OCI-M2 (cell line): ENCODE data around the gene RPUSD3.
"Not testable (repeated sequence)": the region's sequence is repeated elsewhere in the genome, so short reads cannot be mapped to it uniquely, and the experiment has no call there.

Source experiments
- DNase-seq: peaks from one replicate; lab custom pipeline; 2025; ENCODE audit not compliant: unreplicated experiment; lab: John Stamatoyannopoulos, UW

Gene RPUSD3

GRCh38 chr3:9865125-9865637 lies 21.4 kb upstream of the RPUSD3 start:
- not testable (repeated sequence) for DNase-seq

DNA sequence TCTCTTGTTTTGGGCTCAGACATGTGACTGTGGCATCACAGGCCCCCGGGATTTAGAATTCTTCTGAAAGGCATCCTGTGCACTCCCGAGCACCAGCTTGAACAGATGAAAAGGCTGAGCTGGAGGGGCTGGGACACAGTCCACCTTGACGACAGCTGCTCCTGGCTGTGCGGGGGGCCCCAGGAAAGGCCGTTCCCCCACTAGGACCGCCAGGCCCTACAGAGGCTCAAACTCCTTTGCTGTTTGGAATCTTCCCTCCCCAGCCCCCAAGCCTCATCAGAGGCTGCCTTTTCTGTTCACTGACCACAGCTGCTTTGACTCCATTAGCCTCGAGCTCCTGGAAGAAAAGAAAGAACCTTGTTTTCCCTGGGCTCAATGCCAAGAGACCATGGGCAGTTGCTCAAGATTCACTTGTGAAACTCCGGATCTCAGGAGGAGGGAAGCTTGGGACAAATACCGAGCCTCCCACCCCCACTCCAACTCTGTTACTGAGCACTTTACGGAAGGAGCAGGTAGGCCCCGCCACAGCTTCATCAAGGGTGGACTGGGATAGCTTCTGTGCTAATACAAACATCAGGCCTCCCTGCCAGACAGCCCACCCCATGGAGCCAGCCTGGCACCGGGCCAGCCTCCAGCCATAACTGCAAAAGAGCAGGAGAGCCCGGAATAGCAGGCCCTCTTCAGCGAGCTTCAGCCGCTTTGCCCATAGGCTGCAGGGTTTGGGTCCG lies 20.6 kb upstream of the RPUSD3 start:
- DNase-seq = no peak

GRCh38 chr3:9863058-9863772 lies 19.4 kb upstream of the RPUSD3 start:
- no peak for DNase-seq

DNA sequence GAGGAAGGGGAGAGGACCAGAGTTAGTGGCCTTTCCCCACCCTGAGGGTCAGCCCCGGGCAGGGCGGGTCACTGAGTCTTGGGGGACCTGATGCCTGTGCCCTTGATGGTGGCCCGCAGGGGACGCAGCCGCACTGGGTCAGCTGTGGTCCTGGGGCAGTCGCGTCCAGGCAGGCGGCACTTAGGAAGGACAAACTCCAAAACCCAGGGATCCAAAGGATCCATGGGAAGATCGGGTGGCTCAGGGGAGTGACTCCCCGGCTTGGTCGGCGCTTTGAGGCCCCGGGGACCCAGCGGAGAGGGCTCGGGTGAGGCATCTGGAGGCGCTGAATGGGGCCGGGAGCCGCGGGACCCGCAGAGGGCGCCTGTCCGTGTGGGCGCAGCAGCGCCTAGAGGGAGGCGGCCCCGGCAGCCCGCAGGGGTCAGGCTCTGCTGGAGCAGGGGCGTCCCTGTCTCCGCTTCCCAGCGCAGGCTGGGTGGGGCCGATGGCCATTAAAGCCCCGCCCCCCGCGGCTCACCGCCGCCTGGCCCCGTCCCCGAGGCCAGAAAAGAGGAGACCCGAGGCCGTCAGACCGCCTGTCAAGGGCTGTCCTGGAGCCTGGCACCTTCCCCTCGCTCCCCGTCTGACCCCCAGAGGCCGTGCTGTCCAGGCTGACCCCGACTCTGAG lies 18.7 kb upstream of the RPUSD3 start:
- no peak for DNase-seq

DNA sequence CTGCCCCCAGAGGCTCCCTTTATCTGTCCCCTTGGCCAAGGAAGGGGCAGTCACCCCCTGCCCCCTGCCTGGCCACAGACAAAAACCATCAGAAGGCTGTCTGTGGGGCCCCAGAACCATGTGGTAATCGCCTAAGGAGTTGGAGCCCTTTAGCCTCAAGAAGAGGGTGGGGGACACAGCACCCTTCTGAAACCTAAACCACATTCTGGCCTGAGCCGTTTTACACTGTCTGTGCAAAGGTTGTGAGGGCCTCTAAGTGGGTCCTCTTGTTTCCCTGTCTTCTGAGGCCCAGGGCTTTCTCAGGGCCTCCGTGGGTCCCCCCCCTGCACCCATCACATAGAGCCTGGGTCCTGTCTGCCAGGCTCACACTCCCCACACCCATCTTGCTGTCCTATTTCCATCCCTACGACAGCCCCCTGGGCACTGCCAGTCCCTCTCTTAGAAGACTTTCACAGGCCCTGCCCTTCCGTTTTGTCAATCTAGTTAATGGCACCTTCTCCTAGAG lies 17.9 kb upstream of the RPUSD3 start:
- DNase-seq = no peak

- DNase-seq = no peak
Observed at GRCh38 chr3:9861201-9861600, 17.4 kb upstream of the RPUSD3 start.

GRCh38 chr3:9859530-9860025 lies 15.8 kb upstream of the RPUSD3 start:
- no peak for DNase-seq

- DNase-seq = no peak
Observed at GRCh38 chr3:9855594-9855993, 11.8 kb upstream of the RPUSD3 start.

DNA sequence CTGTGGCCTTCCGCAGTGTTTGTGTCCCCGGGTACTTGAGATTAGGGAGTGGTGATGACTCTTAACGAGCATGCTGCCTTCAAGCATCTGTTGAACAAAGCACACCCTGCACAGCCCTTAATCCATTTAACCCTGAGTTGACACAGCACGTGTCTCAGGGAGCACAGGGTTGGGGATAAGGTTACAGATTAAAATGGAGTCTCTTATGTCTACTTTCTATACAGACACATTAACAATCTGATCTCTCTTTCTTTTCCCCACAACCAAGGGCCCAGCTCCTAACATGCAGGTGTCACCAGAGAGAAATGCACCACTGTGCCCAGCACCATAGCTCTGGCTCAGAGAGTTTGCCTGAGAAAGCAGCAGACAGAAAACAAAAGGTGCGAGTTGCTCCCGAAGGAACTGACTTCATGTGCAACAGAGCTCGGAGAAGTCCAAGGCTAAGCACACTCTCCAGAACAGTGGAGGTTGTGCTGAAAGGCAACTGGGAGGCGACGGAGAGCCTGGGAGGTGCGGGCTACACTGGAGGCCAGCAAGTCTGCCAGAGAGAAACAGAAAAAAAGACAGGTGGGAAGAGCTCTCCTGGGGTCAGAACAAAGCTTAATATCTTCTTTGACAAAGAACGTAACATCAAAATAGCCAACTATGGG lies 10.6 kb upstream of the RPUSD3 start:
- DNase-seq = not testable (repeated sequence)

DNA sequence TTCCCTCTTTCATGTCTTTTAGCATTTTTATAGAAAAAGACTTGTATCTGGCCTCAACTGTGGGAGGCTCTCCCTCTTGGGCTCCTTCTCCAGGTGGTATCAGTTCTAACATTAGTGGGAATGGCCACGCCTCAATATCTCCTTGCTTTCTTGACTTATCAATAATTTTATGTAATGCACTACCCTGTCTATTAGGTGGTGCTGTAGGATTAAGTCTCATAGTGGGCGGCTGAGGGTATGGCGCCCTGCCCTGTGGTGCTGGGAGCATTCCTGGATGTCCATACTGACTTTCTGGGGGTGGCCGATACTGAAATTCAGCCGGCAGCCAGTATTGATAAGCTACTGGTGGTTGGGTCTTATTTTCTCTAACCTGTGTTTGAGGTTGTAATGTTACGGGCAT lies 8.7 kb upstream of the RPUSD3 start:
- no peak for DNase-seq

- DNase-seq = not testable (repeated sequence)
Observed at GRCh38 chr3:9851926-9852325, 8.1 kb upstream of the RPUSD3 start.

GRCh38 chr3:9851383-9851782 lies 7.6 kb upstream of the RPUSD3 start:
- DNase-seq = not testable (repeated sequence)

- DNase-seq = not testable (repeated sequence)
Observed at GRCh38 chr3:9848860-9849259, 5.1 kb upstream of the RPUSD3 start.

DNA sequence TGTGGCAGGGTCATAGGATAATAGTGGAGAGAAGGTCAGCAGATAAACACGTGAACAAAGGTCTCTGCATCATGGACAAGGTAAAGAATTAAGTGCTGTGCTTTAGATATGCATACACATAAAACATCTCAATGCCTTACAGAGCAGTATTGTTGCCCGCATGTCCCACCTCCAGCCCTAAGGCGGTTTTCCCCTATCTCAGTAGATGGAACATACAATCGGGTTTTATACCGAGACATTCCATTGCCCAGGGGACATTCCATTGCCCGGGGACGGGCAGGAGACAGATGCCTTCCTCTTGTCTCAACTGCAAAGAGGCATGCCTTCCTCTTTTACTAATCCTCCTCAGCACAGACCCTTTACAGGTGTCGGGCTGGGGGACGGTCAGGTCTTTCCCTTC lies 4.1 kb upstream of the RPUSD3 start:
- not testable (repeated sequence) for DNase-seq

DNA sequence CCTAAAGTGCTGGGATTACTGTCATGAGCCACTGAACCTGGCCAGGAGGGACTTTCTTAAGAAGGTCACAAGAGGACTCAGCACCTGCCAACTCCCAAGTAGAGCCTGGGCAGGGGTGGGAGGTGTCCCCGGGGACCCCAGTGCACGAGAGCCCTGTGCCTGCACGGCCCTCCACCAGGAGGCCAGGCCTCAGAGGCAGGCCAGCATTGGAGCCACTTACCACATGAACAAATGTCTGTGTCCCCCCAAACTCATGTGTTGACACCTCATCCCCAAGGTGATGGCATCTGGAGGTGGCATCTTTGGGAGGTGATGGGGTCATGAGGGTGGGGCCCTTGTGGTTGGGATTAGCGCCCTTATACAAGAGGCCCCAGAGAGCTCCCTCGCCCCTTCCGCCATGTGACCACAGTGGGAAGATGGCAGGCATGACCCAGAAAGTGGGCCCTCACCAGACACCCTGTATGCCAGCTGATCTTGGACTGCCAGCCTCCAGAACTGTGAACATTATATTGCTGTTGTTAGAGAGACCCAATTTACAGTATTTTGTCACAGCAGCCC lies 3.2 kb upstream of the RPUSD3 start:
- DNase-seq = no peak

- DNase-seq = no peak
Observed at GRCh38 chr3:9846231-9846630, 2.4 kb upstream of the RPUSD3 start.

DNA sequence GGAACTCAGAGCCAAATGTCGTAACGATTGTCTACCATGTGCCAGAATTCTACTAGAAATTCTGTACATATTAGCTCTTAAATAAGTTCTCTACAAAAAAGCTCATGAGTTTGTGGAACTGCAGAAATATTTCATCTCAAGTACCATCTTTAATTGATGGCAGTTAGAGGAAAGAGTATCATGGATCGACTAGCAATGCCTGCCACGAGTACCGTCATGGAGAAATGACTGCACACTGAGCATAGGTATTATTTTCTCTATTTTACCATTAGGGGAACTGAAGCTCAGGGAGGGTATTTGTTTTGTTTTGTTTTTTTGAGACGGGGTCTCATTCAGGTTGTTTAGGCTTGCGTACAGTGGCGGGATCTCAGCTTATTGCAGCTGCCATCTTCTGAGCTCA lies 2.8 kb downstream of the RPUSD3 start:
- no peak for DNase-seq

GRCh38 chr3:9838856-9839255 lies 5.0 kb downstream of the RPUSD3 start:
- no peak for DNase-seq

DNA sequence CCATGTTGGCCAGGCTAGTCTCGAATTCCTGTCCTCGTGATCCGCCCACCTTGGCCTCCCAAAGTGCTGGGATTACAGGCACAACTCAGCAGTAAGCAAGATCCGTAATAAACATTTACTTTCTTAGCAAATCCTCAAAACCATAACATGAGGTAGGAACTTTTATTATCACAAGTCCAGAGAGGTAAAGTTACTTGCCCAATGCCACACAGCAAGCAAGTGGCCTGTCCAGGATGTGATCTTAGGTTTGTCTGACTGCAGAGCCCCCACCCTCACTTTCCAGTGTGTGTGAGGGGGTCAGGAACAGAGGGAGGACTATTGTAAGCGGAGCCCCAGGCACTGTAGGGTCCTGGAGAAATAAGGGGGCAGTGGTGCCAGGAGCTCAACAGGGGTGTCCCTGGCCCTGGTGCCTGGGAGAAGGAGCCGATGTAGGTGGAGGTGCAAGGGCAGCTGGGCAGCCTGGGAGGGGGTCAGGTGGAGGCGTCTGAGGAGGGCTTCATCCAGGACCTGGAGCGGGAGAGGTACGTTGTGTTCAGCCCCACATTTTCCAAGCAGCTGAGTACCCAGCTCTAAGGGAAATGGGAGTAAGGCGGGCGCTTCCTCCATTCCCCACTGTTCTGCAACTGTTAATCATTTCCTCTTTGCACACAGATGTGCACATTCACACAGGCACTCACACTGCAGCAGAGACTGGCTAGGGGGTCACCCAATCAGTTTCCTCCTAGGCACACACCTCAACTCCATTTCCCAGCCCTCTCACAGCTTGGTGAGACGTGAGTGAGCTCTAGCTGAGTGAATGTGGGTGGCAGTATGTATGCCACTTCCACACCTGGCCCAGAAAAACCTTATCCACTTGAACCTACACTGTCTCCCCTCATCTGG lies 5.9 kb downstream of the RPUSD3 start:
- no peak for DNase-seq
